ENCODE data around the gene CDK18.
A peak's percentile ranks its signal among the peaks of the same experiment; 100 is the strongest.

CDK18 gene

DNA sequence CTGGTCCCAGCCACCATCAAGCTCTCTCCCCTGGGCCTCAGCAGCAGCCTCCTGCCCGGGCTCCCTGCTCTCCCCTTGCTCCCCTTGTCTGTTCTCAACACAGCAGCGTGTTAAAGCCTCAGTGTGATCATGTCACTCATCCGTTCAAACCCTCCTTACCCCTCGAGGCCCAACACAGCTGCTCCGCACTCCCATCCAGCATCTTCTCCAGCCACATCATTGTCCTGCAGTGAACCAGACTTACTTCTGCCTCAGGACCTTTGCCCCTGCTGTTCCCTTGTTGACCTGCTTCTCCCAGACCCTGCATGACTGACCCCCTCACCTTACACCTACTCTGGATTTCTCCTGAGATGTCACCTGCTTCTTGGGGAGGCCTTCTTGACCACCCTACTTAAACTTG lies 13.3 kb downstream of the CDK18 start:
- H3K14ac ChIP-seq (ENCODE audit: low read length in 2 of 2): no peak overlapping the region
- no peak for DNase-seq
- peaks cover 53 to 68% of the 10 kb centered on the region in 2 experiments for H3K27me3 ChIP-seq (ENCODE audit: control insufficient read depth in 1 of 2, insufficient read depth in 1 of 2, low read length in 2 of 2)
- H3K79me1 ChIP-seq (replicated peaks; ENCODE audit: low read length, poor library complexity, severe bottlenecking): no peaks in the 10 kb centered on the region
- H3K4ac ChIP-seq (ENCODE audit: low read depth in 1 of 2, low read length in 2 of 2): no peak overlapping the region
- H3K4me2 ChIP-seq (ENCODE audit: low read length, poor library complexity, severe bottlenecking): no peak overlapping the region
- peak overlapping the region; percentile 53 for H4K91ac ChIP-seq (ENCODE audit: low read length)
- 72% methylated on average over 5 of the region's 5 CpGs for WGBS
- H3K4me3 ChIP-seq (ENCODE audit: insufficient read depth in 1 of 2, low read depth in 1 of 2, low read length in 2 of 2): no peak overlapping the region
- no peaks in the 10 kb centered on the region for H3K36me3 ChIP-seq (ENCODE audit: control insufficient read depth in 1 of 2, insufficient read depth in 2 of 2, low read depth in 1 of 2, low read length in 2 of 2)
- no peak overlapping the region for H3K9ac ChIP-seq (ENCODE audit: low read length)
- H3K4me1 ChIP-seq (ENCODE audit: control insufficient read depth, insufficient read depth, low read depth, low read length): peaks cover 8% of the 10 kb centered on the region
- H3K18ac ChIP-seq (ENCODE audit: low read depth in 1 of 2, low read length in 2 of 2): no peak overlapping the region
- H2BK15ac ChIP-seq (ENCODE audit: low read depth, poor library complexity, severe bottlenecking): no peak overlapping the region
- H3K27ac ChIP-seq (ENCODE audit: low read length, poor library complexity, severe bottlenecking): no peak overlapping the region
- no peak overlapping the region for H2AK5ac ChIP-seq (ENCODE audit: low read length, severe bottlenecking)
- no peak overlapping the region for H4K8ac ChIP-seq (ENCODE audit: low read length)
- H2BK12ac ChIP-seq (ENCODE audit: low read length in 2 of 2): no peak overlapping the region
- H2AFZ ChIP-seq (ENCODE audit: low read depth, low read length): no peak overlapping the region
- no peak overlapping the region for H3K23ac ChIP-seq (ENCODE audit: low read length in 2 of 2)
- H2BK120ac ChIP-seq (ENCODE audit: low read depth, low read length): no peak overlapping the region
- no peak overlapping the region for H2BK5ac ChIP-seq (ENCODE audit: low read depth, low read length, poor library complexity, severe bottlenecking)
- H3K9me3 ChIP-seq (ENCODE audit: control insufficient read depth, low read length): no peaks in the 10 kb centered on the region

DNA sequence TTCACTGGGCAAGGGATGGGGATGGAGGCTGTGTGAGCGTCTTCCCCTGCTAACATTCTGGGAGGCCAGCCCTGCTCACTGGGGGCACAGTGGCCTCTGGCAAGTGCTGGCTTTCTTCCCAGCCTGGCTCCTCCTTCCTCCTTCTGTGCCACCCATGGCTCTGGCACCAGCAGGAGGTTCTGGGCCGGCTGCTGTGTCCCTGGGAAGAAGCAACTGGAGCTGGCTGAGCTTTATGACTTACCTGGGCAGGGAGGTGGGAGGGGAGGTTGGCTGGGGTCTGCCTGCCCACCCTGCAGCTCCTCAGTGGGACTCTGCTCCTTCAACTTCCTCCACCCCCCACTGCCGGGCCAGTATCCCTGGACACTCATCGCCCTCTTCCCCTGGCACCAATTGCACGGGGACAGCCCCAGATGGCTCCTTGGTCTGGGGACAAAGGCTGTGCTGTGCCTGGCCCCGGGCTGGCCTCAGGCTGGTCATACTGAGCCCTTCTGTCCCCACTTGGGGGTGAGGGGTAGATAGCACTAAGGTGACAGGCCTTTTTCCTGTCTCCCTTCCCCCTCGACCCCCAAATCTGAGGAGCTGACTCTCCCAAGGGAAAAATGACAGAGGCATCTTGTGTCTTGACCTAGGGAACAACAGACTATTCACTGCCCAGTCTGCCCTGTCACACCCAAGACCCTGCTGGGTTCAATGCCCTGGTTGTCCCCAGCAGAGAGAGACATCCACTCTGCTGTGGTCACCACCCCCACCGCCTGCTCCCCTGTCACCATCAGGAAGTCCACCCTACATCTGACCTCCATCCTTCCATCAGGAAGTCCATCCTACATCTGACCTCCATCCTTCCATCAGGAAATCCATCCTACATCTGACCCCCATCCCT lies 14.4 kb downstream of the CDK18 start:
- Histone ChIP-seq H3K4ac (ENCODE audit: low read depth in 1 of 2, low read length in 2 of 2) (peak overlapping the region in 1 of 2 experiments; percentile 36), H4K8ac (ENCODE audit: low read length) (no peak overlapping the region), H3K9me3 (ENCODE audit: control insufficient read depth, low read length) (no peaks in the 10 kb centered on the region), H3K4me2 (ENCODE audit: low read length, poor library complexity, severe bottlenecking) (no peak overlapping the region), H4K91ac (ENCODE audit: low read length) (peak overlapping the region; percentile 77), H3K4me3 (ENCODE audit: insufficient read depth in 1 of 2, low read depth in 1 of 2, low read length in 2 of 2) (no peak overlapping the region), H3K14ac (ENCODE audit: low read length in 2 of 2) (peak overlapping the region in 1 of 2 experiments; percentile 55), H3K18ac (ENCODE audit: low read depth in 1 of 2, low read length in 2 of 2) (peak overlapping the region; percentile 60 to 63), H3K4me1 (ENCODE audit: control insufficient read depth, insufficient read depth, low read depth, low read length) (peaks cover 5% of the 10 kb centered on the region), H3K23ac (ENCODE audit: low read length in 2 of 2) (peak overlapping the region in 1 of 2 experiments; percentile 2), H3K79me1 (replicated peaks; ENCODE audit: low read length, poor library complexity, severe bottlenecking) (no peaks in the 10 kb centered on the region), H2BK12ac (ENCODE audit: low read length in 2 of 2) (peak overlapping the region; percentile 49 to 91), H3K27me3 (ENCODE audit: control insufficient read depth in 1 of 2, insufficient read depth in 1 of 2, low read length in 2 of 2) (peaks cover 64 to 72% of the 10 kb centered on the region in 2 experiments), H2BK15ac (ENCODE audit: low read depth, poor library complexity, severe bottlenecking) (peak overlapping the region; percentile 49), H3K27ac (ENCODE audit: low read length, poor library complexity, severe bottlenecking) (no peak overlapping the region), H2BK5ac (ENCODE audit: low read depth, low read length, poor library complexity, severe bottlenecking) (no peak overlapping the region), H2AFZ (ENCODE audit: low read depth, low read length) (no peak overlapping the region), H2AK5ac (ENCODE audit: low read length, severe bottlenecking) (no peak overlapping the region), H3K9ac (ENCODE audit: low read length) (no peak overlapping the region), H2BK120ac (ENCODE audit: low read depth, low read length) (peak overlapping the region; percentile 21), H3K36me3 (ENCODE audit: control insufficient read depth in 1 of 2, insufficient read depth in 2 of 2, low read depth in 1 of 2, low read length in 2 of 2) (no peaks in the 10 kb centered on the region)
- 53% methylated on average over 4 of the region's 8 CpGs for WGBS
- no peak for DNase-seq

DNA sequence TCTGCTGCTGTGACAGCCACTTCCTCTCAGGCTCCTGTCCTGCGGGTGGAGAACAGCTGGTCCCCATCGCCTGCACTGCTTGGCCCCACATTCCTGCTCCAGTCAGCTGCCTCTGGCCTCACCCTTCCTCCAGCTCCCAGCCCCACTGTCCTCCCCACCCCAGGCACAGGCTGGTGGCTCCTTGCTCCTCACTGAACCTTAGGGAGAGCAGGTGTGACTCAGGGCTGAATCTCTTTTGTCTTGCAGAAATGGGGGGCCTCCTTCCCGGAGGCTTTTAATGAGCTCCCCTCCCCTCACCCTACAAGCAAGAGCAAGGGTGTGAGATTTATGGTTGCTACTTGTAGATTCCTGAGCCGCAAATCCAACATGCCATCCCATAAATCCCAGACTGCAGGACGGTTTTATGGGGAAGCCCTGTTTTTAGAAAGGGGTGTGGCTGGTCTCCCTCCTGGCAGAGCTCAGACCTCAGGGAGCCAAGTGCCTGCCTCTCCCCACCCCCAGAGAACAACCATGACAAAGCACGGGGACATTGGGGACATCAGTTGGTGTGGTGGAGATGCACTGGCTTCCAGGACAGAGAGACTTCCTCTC lies 15.2 kb downstream of the CDK18 start:
- H3K36me3 ChIP-seq (ENCODE audit: control insufficient read depth in 1 of 2, insufficient read depth in 2 of 2, low read depth in 1 of 2, low read length in 2 of 2): no peaks in the 10 kb centered on the region
- no peak overlapping the region for H4K91ac ChIP-seq (ENCODE audit: low read length)
- no peak overlapping the region for H2BK12ac ChIP-seq (ENCODE audit: low read length in 2 of 2)
- no peak overlapping the region for H3K4ac ChIP-seq (ENCODE audit: low read depth in 1 of 2, low read length in 2 of 2)
- H3K27me3 ChIP-seq (ENCODE audit: control insufficient read depth in 1 of 2, insufficient read depth in 1 of 2, low read length in 2 of 2): peaks cover 70 to 71% of the 10 kb centered on the region in 2 experiments
- no peak overlapping the region for H3K14ac ChIP-seq (ENCODE audit: low read length in 2 of 2)
- H3K4me2 ChIP-seq (ENCODE audit: low read length, poor library complexity, severe bottlenecking): no peak overlapping the region
- no peak overlapping the region for H3K4me3 ChIP-seq (ENCODE audit: insufficient read depth in 1 of 2, low read depth in 1 of 2, low read length in 2 of 2)
- H3K18ac ChIP-seq (ENCODE audit: low read depth in 1 of 2, low read length in 2 of 2): peak overlapping the region in 1 of 2 experiments; percentile 28
- H4K8ac ChIP-seq (ENCODE audit: low read length): no peak overlapping the region
- no peak overlapping the region for H3K27ac ChIP-seq (ENCODE audit: low read length, poor library complexity, severe bottlenecking)
- no peak overlapping the region for H2BK5ac ChIP-seq (ENCODE audit: low read depth, low read length, poor library complexity, severe bottlenecking)
- WGBS: 0% methylated on average over 3 of the region's 6 CpGs
- no peak overlapping the region for H3K9ac ChIP-seq (ENCODE audit: low read length)
- H3K4me1 ChIP-seq (ENCODE audit: control insufficient read depth, insufficient read depth, low read depth, low read length): peaks cover 3% of the 10 kb centered on the region
- H2BK15ac ChIP-seq (ENCODE audit: low read depth, poor library complexity, severe bottlenecking): no peak overlapping the region
- H3K9me3 ChIP-seq (ENCODE audit: control insufficient read depth, low read length): no peaks in the 10 kb centered on the region
- no peak overlapping the region for H2BK120ac ChIP-seq (ENCODE audit: low read depth, low read length)
- no peak overlapping the region for H2AK5ac ChIP-seq (ENCODE audit: low read length, severe bottlenecking)
- no peak overlapping the region for H3K23ac ChIP-seq (ENCODE audit: low read length in 2 of 2)
- peak; percentile 33 for DNase-seq
- no peaks in the 10 kb centered on the region for H3K79me1 ChIP-seq (replicated peaks; ENCODE audit: low read length, poor library complexity, severe bottlenecking)
- peak overlapping the region; percentile 36 for H2AFZ ChIP-seq (ENCODE audit: low read depth, low read length)

DNA sequence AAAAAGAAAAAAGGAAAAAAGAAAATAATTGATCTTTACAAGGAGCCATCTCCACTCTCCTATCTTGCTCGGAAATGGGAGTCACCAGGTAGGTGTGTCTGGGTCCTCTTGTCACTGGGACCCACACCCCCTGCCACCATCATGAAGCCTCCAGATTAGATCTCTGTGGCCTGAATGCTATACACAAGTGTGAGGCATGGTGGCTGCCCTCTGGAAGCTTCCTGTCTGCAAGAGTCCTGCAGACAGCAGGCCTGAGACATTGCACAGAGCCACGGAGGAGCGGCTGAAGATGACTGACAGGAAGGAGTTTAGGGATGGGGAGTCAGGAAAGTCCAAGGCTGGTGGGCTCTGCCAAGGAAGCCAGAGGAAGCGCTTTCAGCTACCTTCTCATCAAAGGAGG lies 16.2 kb downstream of the CDK18 start:
- no peak overlapping the region for H2AFZ ChIP-seq (ENCODE audit: low read depth, low read length)
- H3K4me2 ChIP-seq (ENCODE audit: low read length, poor library complexity, severe bottlenecking): no peak overlapping the region
- H3K36me3 ChIP-seq (ENCODE audit: control insufficient read depth in 1 of 2, insufficient read depth in 2 of 2, low read depth in 1 of 2, low read length in 2 of 2): no peaks in the 10 kb centered on the region
- H2BK12ac ChIP-seq (ENCODE audit: low read length in 2 of 2): no peak overlapping the region
- H3K4ac ChIP-seq (ENCODE audit: low read depth in 1 of 2, low read length in 2 of 2): no peak overlapping the region
- H3K79me1 ChIP-seq (replicated peaks; ENCODE audit: low read length, poor library complexity, severe bottlenecking): no peaks in the 10 kb centered on the region
- H4K91ac ChIP-seq (ENCODE audit: low read length): no peak overlapping the region
- H3K9me3 ChIP-seq (ENCODE audit: control insufficient read depth, low read length): no peaks in the 10 kb centered on the region
- no peak overlapping the region for H3K18ac ChIP-seq (ENCODE audit: low read depth in 1 of 2, low read length in 2 of 2)
- H2BK15ac ChIP-seq (ENCODE audit: low read depth, poor library complexity, severe bottlenecking): no peak overlapping the region
- peaks cover 3% of the 10 kb centered on the region for H3K4me1 ChIP-seq (ENCODE audit: control insufficient read depth, insufficient read depth, low read depth, low read length)
- peak overlapping the region in 1 of 2 experiments; percentile 61 for H3K14ac ChIP-seq (ENCODE audit: low read length in 2 of 2)
- DNase-seq: no peak
- H4K8ac ChIP-seq (ENCODE audit: low read length): no peak overlapping the region
- 94% methylated on average over 4 of the region's 4 CpGs for WGBS
- H2BK5ac ChIP-seq (ENCODE audit: low read depth, low read length, poor library complexity, severe bottlenecking): no peak overlapping the region
- no peak overlapping the region for H3K4me3 ChIP-seq (ENCODE audit: insufficient read depth in 1 of 2, low read depth in 1 of 2, low read length in 2 of 2)
- H3K9ac ChIP-seq (ENCODE audit: low read length): no peak overlapping the region
- no peak overlapping the region for H3K23ac ChIP-seq (ENCODE audit: low read length in 2 of 2)
- H2AK5ac ChIP-seq (ENCODE audit: low read length, severe bottlenecking): no peak overlapping the region
- peaks cover 75 to 80% of the 10 kb centered on the region in 2 experiments for H3K27me3 ChIP-seq (ENCODE audit: control insufficient read depth in 1 of 2, insufficient read depth in 1 of 2, low read length in 2 of 2)
- no peak overlapping the region for H2BK120ac ChIP-seq (ENCODE audit: low read depth, low read length)
- H3K27ac ChIP-seq (ENCODE audit: low read length, poor library complexity, severe bottlenecking): no peak overlapping the region
